ENCODE measurements around the gene EVA1A.

GRCh38 chr2:75488157-75488556, 72.6 kb downstream of the EVA1A start:
- TF ChIP-seq POLR2A (IDR thresholded peaks at IDR 0.05) (no peak), CTCF (IDR thresholded peaks at IDR 0.05 in 4 of 5, conservative IDR thresholded peaks at IDR 0.05 in 1 of 5) (no peak)
